Measurements from ENCODE around the gene CIAO2B. TPM values are rescaled to one million over a fixed set of nuclear protein-coding genes. Genes with fewer than 3 reads are reported as not detected.
"Not testable (repeated sequence)": the region's sequence is repeated elsewhere in the genome, so short reads cannot be mapped to it uniquely, and the experiment has no call there.

Gene CIAO2B
- total RNA-seq, 1 donor from 2014 or later, result 156 TPM

GRCh38 chr16:66958857-66959703 lies 24.9 kb upstream of the CIAO2B start:
- TF ChIP-seq CTCF (IDR thresholded peaks at IDR 0.05; ENCODE audit: insufficient read depth, low read length, poor library complexity, severe bottlenecking), result no peak
- DNase-seq (ENCODE audit: low read depth), result no peak
- Histone ChIP-seq H3K36me3 (ENCODE audit: control insufficient read depth, insufficient read depth, low read length) (no peaks in the 10 kb centered on the region), H3K27me3 (ENCODE audit: control insufficient read depth, insufficient read depth, low read length) (peaks cover 7% of the 10 kb centered on the region), H3K4me3 (ENCODE audit: low read depth, low read length) (no peak overlapping the region)

GRCh38 chr16:66956154-66956457 lies 21.9 kb upstream of the CIAO2B start:
- H3K4me3 ChIP-seq (ENCODE audit: low read depth, low read length); H3K36me3 ChIP-seq (ENCODE audit: control insufficient read depth, insufficient read depth, low read length); H3K27me3 ChIP-seq (ENCODE audit: control insufficient read depth, insufficient read depth, low read length); DNase-seq (ENCODE audit: low read depth): not testable (repeated sequence)

GRCh38 chr16:66955363-66956153 lies 21.4 kb upstream of the CIAO2B start:
- DNase-seq (ENCODE audit: low read depth); H3K4me3 ChIP-seq (ENCODE audit: low read depth, low read length); H3K36me3 ChIP-seq (ENCODE audit: control insufficient read depth, insufficient read depth, low read length); H3K27me3 ChIP-seq (ENCODE audit: control insufficient read depth, insufficient read depth, low read length): not testable (repeated sequence)

GRCh38 chr16:66954097-66954659 lies 20.0 kb upstream of the CIAO2B start:
- peak; percentile 84 for TF ChIP-seq CTCF (IDR thresholded peaks at IDR 0.05; ENCODE audit: insufficient read depth, low read length, poor library complexity, severe bottlenecking)
- peaks cover 9% of the 10 kb centered on the region for H3K27me3 ChIP-seq (ENCODE audit: control insufficient read depth, insufficient read depth, low read length)
- DNase-seq (ENCODE audit: low read depth), result no peak
- no peak overlapping the region for H3K4me3 ChIP-seq (ENCODE audit: low read depth, low read length)
- H3K36me3 ChIP-seq (ENCODE audit: control insufficient read depth, insufficient read depth, low read length), result no peaks in the 10 kb centered on the region

- H3K4me3 ChIP-seq (ENCODE audit: low read depth, low read length), result no peak overlapping the region
- no peaks in the 10 kb centered on the region for H3K36me3 ChIP-seq (ENCODE audit: control insufficient read depth, insufficient read depth, low read length)
- DNase-seq (ENCODE audit: low read depth), result no peak
- no peak for TF ChIP-seq CTCF (IDR thresholded peaks at IDR 0.05; ENCODE audit: insufficient read depth, low read length, poor library complexity, severe bottlenecking)
- H3K27me3 ChIP-seq (ENCODE audit: control insufficient read depth, insufficient read depth, low read length), result peaks cover 13% of the 10 kb centered on the region
Measured at GRCh38 chr16:66953462-66954096, 19.4 kb upstream of the CIAO2B start.

GRCh38 chr16:66952430-66953110 lies 18.4 kb upstream of the CIAO2B start:
- Histone ChIP-seq H3K27me3 (ENCODE audit: control insufficient read depth, insufficient read depth, low read length) (peaks cover 17% of the 10 kb centered on the region), H3K36me3 (ENCODE audit: control insufficient read depth, insufficient read depth, low read length) (no peaks in the 10 kb centered on the region), H3K4me3 (ENCODE audit: low read depth, low read length) (no peak overlapping the region)
- TF ChIP-seq CTCF (IDR thresholded peaks at IDR 0.05; ENCODE audit: insufficient read depth, low read length, poor library complexity, severe bottlenecking), result no peak
- no peak for DNase-seq (ENCODE audit: low read depth)
